Keratinocyte (primary cell): ENCODE results near the gene TSPAN4.

Source experiments
- EZH2 ChIP-seq: IDR thresholded peaks from one replicate; pipeline ENCODE4 v1.6.1; 2012; ENCODE audit warnings: inconsistent platforms, mild to moderate bottlenecking, low read length, moderate library complexity
- TF ChIP-seq, protein P1 (sequence below), 3 experiments: IDR thresholded peaks in 1 of 3; conservative IDR thresholded peaks in 1 of 3; optimal IDR thresholded peaks in 1 of 3; 2 replicates in 2 of 3; 3 replicates in 1 of 3; pipeline versions ENCODE3 to v1.5.1; 2011; ENCODE audit warnings: low read length in 3 of 3, mild to moderate bottlenecking in 3 of 3, moderate library complexity in 2 of 3, control low read depth in 1 of 3, inconsistent platforms in 1 of 3; ENCODE audit not compliant: insufficient read depth in 2 of 3; ENCODE audit errors: extremely low read depth in 1 of 3

DNA sequence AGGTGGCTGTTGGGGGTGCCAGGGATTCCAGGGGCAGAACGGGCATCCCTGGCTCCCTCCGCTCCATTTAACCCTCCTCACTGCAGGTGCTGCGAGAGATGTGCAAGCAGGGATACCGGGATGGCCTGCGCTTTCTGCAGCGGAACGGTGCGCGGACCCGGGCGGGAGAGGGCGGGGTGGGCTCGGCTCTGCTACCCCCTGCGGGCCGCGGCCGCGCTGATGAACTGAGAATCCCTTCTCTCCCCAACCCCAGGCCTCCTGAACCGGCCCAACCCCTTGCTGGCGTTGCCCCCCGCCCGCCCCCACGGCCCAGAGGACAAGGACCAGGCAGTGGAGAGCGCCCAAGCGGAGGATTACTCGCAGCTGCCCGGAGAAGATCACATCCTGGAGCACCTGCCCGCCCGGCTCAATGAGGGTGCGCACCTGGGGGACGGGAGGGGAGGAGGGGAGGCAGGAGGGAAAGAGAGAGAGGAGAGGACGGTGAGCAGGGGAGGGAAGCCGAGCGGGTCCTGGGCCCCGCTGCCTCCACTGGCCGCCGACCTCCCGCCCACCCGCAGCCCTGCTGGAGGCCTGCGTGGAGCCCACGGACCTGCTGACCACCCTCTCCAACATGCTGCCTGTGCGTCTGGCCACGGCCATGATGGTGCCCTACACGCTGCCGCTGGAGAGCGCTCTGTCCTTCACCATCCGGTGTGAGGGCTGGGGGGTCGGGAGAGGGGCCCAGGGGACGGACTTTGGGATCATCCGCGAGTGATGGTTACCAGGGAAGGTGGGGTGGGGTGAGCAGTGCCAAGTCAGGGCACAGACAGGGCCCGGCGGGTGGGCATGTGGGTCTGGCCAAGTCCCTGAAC is 19.0 kb upstream of the TSPAN4 start:
- TF ChIP-seq, protein P1, sequence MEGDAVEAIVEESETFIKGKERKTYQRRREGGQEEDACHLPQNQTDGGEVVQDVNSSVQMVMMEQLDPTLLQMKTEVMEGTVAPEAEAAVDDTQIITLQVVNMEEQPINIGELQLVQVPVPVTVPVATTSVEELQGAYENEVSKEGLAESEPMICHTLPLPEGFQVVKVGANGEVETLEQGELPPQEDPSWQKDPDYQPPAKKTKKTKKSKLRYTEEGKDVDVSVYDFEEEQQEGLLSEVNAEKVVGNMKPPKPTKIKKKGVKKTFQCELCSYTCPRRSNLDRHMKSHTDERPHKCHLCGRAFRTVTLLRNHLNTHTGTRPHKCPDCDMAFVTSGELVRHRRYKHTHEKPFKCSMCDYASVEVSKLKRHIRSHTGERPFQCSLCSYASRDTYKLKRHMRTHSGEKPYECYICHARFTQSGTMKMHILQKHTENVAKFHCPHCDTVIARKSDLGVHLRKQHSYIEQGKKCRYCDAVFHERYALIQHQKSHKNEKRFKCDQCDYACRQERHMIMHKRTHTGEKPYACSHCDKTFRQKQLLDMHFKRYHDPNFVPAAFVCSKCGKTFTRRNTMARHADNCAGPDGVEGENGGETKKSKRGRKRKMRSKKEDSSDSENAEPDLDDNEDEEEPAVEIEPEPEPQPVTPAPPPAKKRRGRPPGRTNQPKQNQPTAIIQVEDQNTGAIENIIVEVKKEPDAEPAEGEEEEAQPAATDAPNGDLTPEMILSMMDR (optimal IDR thresholded peaks at IDR 0.05 in 1 of 3, IDR thresholded peaks at IDR 0.05 in 1 of 3, conservative IDR thresholded peaks at IDR 0.05 in 1 of 3; ENCODE audit: extremely low read depth in 1 of 3, insufficient read depth in 2 of 3, low read length in 3 of 3) = no peak
- no peak for TF ChIP-seq EZH2
